Stimulated activated CD4-positive, alpha-beta T cell treated with anti-CD3 and anti-CD28 coated beads, Interleukin-4, amount 100 ng/mL, for 4 hours (primary cell): ENCODE results near the gene TGM6.

Experiments used
- DNase-seq, 2 experiments: peaks; one replicate each; pipeline ENCODE4 v3.0.0-alpha.2; 2020

The TGM6 gene

DNA sequence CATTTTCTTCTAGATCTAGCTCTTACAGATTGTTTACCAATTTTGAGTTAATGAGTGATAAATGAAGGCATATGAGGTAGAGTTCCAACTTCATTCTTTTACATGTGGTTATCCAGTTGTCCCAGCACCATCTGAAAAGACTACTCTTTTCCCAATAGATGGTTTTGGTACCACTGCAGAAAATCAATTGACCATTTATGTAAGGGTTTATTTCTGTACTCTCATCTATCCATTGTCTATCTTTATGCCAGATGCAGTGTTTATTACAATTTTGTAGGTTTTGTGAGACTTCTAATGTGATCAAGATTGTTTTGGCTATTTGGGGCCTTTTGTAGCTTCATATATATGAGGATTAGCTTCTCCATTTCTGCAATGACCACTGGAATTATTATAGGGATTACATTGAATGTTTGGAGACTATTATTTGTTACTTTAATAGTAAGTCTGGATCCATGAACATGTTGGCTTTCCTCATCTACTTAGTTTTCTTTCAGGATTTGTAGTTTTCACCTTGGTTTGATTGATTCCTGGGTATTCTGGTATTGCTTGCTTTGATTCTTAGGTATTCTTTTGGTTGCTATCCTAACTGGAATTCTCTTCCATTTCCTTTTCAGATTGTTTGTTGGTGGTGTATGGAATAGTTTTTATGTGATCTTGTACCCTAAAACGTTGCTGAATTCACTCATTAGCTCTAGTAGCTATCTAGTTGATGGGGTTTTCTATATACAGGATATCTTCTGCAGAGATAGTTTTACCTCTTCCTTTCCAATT lies 79.5 kb downstream of the TGM6 start:
- no peak for DNase-seq

DNA sequence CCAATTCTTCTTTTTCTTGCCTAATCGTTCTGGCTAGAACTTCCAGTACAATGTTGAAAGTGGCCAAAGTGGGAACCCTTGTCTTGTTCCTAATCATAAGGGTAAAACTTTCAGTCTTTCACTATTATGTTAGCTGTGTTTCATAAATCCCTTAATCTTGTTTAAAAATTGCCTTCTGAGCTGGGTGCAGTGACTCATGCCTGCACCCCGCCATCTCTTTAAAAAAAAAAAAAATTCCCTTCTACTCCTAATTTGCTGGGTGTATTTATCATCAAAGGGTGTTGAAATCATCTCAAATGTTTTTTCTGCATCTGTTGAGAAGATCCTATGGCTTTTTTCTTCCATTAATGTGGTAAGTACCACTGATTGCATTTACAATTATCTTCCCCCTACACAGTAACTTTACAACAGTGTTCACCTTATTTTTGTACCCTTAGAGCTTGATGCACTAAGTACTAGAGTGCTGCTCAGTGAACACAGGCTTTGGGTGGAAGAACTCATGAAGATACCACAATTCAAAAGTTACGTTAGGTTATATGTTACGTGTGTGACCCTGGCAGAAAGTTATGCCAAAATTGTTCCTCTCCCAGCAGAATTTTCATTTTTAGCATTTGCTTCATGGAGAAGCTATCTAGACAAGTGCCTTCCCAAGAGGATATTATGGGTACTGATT lies 80.2 kb downstream of the TGM6 start:
- no peak for DNase-seq

DNA sequence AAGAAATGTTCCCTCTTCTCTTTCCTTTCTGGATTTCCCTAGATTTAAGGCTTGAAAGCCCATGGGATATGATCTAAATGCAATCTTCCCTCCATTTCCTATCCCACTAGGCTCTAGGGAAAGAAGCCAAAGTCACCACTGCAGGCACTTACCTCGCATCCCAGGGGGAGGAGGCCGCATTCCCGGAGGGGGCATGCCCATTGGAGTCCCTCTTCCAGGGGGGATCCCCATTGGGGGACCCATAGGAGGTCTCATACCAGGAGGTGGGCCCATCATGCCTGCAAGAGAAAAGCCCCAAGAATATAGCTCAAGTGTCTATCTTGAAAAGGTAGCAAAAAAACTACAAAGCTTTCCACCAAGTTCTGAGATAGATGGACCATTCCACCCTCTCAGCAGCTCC lies 81.8 kb downstream of the TGM6 start:
- DNase-seq: no peak

DNA sequence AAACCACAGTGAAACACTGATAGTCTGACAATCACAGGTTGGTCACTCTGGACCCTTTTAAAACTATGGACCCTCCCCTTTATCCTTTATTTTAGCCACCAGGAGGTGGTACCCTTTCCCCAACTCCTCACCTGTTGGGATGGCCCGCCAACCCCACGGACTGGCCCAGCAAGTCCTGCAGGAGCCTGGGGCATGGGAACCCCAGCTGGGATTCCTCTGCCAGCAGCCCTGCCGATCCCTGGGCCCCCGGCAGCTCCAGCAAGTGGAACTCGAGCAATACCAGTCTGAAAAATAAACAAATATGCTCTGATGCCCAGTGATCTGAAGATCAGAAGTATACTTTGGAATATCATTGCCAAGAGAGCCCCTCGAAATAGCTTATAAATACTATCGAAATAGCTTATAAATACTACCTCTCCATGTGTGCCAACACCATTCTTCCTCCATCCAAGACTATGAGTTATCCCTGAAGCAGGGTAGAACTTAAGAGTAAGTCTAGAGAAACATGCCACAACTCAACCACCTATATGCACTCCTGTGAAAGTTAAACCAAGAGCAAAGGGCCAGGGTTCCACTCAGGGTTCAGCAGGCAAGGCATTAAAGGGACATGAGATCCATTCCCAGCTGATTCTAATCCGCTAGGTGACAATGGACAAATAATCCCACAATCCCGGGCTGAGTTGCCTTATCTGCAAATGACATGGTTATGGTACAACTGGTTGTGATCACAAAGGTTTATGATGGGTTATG lies 83.1 kb downstream of the TGM6 start:
- no peak for DNase-seq

DNA sequence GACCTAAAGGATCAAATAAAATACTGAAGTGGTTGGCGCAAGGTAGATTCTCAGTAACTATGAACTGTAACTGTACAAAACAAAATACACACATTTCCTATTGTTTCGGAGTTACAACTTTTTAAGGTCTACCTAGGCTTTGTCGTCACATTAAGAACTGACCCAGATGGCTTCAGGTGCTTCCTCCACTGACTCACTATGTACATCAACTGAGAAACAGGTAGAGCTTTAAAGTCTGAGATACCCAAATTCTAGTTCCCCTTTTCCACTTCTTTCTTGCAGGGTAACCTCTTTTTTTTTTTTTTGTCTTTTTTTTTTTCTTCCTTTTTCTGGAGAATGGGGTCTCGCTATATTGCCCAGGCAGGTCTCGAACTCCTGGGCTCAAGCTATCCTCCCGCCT lies 84.4 kb downstream of the TGM6 start:
- no peak for DNase-seq

DNA sequence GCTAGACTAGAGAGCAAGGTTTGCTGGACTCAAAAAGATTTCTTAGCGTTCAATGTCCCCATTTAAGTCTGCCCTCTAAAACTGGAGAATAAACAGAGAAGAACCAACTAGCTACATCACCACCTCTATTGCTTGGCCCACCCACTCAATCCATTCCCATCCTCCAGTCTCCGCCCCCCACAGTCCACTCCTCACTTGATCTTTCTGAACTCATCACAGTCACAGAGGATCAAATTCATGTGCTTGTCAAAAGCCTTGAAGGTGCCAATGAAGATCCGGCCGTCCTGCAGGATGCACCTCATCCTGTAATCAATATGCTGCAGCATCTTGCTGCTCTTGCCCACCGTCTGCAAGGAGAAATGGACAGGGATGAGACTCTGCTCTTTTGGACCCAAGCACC lies 86.7 kb downstream of the TGM6 start:
- no peak for DNase-seq

DNA sequence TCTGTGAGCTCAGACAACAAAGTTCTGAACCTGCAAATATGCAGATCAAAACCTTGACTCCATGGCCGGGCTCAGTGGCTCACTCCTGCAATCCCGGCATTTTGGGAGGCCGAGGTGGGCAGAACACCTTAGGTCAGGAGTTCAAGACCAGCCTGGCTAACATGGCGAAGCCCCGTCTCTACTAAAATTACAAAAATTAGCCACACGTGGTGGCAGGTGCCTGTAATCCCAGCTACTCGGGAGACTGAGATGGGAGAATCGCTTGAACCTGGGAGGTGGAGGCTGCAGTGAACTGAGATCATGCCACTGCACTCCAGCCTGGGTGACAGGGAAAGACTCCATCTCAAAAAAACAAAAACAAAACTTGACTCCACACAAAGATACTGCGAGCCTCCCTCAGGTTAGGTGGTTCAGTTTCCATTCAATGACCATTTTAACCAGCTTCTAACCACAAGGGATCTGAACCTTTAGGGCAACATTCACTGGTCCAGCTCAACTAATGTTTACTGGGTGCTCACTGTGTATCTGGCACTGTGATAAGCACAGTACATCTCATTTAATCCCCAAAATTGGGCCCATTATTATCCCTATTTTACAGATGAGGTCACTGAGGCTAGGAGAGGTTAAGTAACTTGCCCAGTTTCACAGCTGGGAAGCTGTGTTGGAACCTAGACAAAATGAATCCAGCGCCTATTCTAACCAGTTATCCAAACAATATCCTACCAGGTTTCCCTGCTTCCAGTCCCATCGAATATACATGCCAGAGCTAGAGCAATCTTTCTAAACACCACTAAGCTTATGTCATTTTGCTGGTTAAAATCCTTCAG lies 88.1 kb downstream of the TGM6 start:
- DNase-seq: no peak

DNA sequence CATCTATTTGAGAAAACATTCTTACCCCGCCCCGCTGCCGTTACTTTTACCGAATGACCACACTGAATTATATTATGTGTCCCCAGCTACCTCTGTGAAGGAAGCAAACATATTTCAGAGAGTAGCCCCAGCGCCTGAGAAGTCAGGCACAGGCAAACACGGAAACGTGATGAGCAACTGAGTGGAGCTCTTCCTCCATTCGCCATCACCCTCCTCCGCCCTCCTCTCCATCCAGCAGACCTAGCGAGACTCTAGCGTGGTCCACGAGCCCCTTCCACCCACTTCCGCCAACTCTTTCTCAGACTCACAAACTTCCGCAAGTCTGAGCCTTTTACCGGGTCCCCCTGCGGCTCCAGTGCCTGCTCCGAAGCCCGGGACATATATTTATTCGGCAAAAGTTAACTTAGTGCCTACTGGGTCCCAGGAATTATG lies 89.3 kb downstream of the TGM6 start:
- peak; percentile 49 to 70 for DNase-seq

DNA sequence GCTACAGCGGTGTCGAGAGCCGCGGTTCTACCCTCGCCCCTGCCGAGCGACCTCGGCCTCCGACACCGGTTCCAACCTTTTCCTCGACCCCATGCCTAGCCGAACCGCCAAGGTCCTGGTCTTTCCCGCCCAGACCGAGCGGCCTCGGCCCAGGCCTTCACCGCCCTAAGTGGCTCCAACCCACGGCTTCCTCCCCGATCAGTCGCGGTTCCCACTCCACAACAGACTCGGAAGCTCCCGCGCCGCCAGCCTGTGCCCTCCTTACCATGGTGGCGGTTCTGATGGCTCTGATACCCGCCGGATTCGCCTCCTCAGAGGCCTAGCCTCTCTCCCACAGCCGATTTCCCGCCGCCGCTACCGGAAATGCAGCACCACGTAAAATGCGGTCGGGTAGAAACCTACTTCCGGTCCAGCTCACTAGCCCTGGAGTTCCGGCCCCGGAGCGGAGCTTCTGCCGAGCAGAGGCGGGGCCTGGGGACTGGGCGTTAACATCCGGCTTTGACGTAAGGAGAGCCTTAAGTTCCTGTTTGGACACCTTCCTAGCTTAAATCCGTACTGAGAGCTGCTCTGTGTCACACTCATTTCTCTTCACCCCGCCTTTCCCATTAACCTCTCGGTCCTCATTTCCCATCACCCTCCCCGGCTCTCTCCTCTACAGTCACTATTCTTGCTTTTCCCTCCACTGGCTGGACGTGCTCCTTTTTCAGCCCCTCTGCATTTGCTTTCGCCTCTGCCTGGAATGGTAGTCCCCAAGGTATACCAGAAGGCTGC lies 89.9 kb downstream of the TGM6 start, which contains the start of gene SNRPB:
TSS of gene SNRPB (minus strand) at position 367 of the 771 bp plus-strand sequence. CDS start at position 268, 99 bp downstream.
- DNase-seq: peak; percentile 91 to 97

DNA sequence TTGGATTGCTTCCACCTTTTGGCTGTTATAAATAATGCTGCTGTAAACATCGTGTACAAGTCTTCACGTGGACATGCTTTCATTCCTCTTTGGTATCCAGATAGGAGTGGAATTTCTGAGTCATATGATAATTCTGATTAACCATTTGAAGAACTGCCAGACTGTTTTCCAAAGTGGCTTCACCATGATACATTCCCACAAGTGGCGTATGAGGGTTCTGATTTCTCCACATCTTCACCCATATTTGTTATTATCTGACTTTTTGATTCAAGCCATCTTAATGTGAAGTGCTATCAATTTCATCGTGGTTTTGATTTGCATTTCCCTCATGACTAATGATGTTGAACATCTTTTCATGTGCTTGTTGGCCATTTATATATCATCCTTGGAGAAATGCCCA lies 92.8 kb downstream of the TGM6 start:
- DNase-seq: no peak

DNA sequence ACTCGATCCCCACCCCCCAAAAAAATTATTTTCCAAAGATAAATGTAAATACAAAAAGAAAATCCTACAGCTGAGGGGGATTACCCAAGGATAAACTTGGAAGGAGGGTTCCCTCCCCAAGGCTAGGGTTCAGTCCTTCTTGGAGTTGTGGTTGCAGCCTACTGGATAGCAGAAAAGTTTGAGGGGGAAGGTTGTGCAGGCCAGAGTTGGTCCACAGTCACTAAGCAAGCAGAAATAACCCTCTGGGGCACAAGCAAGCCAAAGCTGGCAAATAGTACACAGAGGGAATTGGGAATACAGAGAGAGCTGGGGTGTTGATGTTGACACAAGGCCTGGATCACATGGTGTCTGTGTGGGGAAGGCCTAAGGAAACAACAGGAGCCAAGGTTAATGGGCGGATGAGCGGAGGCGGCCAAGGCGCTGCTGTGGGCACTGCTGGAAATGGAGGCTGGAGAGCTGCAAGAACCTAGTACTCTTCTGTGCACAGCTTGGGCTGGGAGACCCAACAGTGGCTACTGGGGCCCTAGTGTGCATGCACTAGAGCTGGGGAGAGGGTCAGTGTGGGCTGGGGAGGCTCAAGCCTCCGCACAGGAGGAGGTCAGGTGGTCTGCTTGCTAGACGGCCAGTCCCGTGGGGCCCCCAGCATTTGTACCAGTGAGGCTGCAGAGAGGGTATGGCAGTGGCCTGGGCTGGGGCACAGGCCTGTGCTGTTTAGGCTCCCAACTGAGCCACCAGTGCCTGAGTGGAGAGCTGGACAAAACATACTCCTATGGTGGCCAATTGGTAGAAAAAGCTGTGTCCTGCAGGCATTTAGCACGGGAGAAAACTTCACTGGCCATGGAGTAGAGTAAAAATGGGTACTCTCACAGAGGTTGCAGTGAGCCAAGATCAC lies 95.4 kb downstream of the TGM6 start:
- no peak for DNase-seq

DNA sequence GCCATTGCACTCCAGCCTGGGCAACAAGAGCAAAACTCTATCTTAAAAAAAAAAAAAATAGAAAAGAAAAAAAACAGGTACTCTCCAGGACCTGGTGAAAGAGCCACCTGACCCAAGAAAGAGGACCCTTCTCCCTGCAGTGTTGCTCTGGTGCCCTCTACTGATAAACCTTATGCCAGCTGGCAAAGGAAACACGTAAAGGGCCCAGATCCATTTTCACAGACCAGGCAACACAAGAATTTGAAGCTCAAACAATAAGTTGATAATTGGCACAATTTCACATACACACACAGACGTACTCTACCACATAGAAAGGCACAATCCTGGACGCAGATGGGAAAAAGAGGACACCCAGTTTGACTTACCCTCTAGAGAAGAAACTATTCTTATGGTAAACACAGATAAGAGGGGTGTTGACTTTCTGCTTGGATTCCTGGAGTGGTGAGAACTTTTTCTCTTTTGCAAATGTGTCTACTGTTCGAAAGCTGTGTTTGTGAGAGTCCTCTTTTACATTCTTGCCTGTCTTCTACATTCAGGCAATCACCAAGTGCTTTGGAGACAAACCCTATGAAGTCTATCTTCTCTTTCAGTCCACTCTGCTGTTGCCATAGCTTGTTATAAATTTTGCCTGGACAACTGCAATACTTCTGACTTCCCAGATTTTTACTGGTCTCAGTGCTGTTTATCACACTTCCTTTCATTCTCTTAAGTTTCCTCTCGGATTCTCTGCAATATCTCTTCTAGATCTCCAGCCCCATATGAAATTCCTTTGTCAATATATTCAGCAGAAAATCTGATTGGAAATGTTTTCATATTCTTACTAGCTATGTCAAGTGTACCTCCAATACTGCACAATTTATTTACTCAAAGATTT lies 96.3 kb downstream of the TGM6 start:
- no peak for DNase-seq

DNA sequence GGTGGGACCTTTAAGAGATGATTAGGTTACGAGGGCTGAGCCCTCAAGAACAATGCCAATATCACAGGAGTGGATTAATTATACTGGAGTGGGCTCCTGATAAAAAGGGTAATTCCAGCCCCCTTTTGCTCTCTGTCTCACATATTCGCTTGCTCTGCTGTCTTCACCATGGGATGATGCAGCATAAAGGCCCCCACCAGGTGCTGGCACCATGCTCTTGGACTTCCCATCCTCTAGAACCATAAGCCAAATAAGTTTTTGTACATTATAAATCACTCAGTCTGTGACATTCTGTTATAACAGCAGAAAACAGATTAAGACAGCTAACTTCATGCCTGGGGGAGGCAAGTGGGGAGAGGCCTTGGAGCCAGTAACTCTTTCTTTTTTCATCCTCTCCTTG lies 99.7 kb downstream of the TGM6 start:
- DNase-seq: no peak
